AG08395 (cell line): ENCODE data around the gene UGT1A4.

Source experiments
- DNase-seq: peaks from one replicate; pipeline ENCODE4 v3.0.0; 2012; ENCODE audit warnings: mixed read lengths, low spot score

The UGT1A4 gene

GRCh38 chr2:233718552-233718951 lies at the start of gene UGT1A4:
UGT1A4 (plus strand) TSS chr2:233718736; CDS start chr2:233718821, 85 bp downstream.
- no peak for DNase-seq

- no peak for DNase-seq
These were observed 47.0 kb upstream of the UGT1A4 start, which contains the start of gene UGT1A9 for GRCh38 chr2:233671290-233672161. UGT1A9 (plus strand) TSS chr2:233671898; CDS start chr2:233671935, 37 bp downstream.

GRCh38 chr2:233672886-233673285 lies 45.6 kb upstream of the UGT1A4 start:
- DNase-seq = no peak

- no peak for DNase-seq
These were observed 44.6 kb upstream of the UGT1A4 start for GRCh38 chr2:233673896-233674295.

- DNase-seq = no peak
These were observed 44.2 kb upstream of the UGT1A4 start for GRCh38 chr2:233674314-233674713.

GRCh38 chr2:233674995-233675394 lies 43.5 kb upstream of the UGT1A4 start:
- DNase-seq = no peak

- no peak for DNase-seq
These were observed 42.5 kb upstream of the UGT1A4 start for GRCh38 chr2:233676046-233676445.

- DNase-seq = no peak
These were observed 39.3 kb upstream of the UGT1A4 start for GRCh38 chr2:233679196-233679595.

GRCh38 chr2:233680361-233681045 lies 38.0 kb upstream of the UGT1A4 start:
- DNase-seq = no peak

GRCh38 chr2:233681521-233682099 lies 36.9 kb upstream of the UGT1A4 start, which contains the start of gene UGT1A7:
UGT1A7 (plus strand) TSS chr2:233681901; CDS start chr2:233681938, 37 bp downstream.
- DNase-seq = no peak

GRCh38 chr2:233684640-233685039 lies 33.9 kb upstream of the UGT1A4 start:
- DNase-seq = no peak

- no peak for DNase-seq
These were observed 31.6 kb upstream of the UGT1A4 start for GRCh38 chr2:233686928-233687327.

GRCh38 chr2:233688341-233688740 lies 30.2 kb upstream of the UGT1A4 start:
- no peak for DNase-seq

- DNase-seq = no peak
These were observed 29.5 kb upstream of the UGT1A4 start for GRCh38 chr2:233689031-233689430.

- no peak for DNase-seq
These were observed 29.0 kb upstream of the UGT1A4 start for GRCh38 chr2:233689501-233689900.

GRCh38 chr2:233690444-233690843 lies 28.1 kb upstream of the UGT1A4 start:
- DNase-seq = no peak

GRCh38 chr2:233691443-233692433 lies 26.8 kb upstream of the UGT1A4 start:
- DNase-seq = no peak

- DNase-seq = no peak
These were observed 25.9 kb upstream of the UGT1A4 start, which contains the start of gene UGT1A6 for GRCh38 chr2:233692648-233693047. UGT1A6 (plus strand) TSS chr2:233692890; CDS start chr2:233693005, 115 bp downstream.

GRCh38 chr2:233693963-233694362 lies 24.6 kb upstream of the UGT1A4 start:
- no peak for DNase-seq

- no peak for DNase-seq
These were observed 19.8 kb upstream of the UGT1A4 start for GRCh38 chr2:233698740-233699139.

GRCh38 chr2:233699424-233700027 lies 19.0 kb upstream of the UGT1A4 start:
- DNase-seq = no peak
